Lower leg skin (tissue), 3 donors: ENCODE measurements around the gene ZDHHC8.

Experiments
- POLR2A ChIP-seq, 2 donors: fragments of 450-650 bp; IDR thresholded peaks; one replicate each; pipeline ENCODE4 v1.6.1; 2016 to 2017; ENCODE audit warnings: antibody characterized with exemption in 2 of 2, mild to moderate bottlenecking in 1 of 2, moderate library complexity in 1 of 2
- TF ChIP-seq, protein P1 (sequence below), 3 donors: fragments of 450-650 bp; IDR thresholded peaks; one replicate each; pipeline ENCODE4 v1.5.1; 2016; ENCODE audit warnings: antibody characterized with exemption in 3 of 3, mild to moderate bottlenecking in 3 of 3, moderate library complexity in 2 of 3

DNA sequence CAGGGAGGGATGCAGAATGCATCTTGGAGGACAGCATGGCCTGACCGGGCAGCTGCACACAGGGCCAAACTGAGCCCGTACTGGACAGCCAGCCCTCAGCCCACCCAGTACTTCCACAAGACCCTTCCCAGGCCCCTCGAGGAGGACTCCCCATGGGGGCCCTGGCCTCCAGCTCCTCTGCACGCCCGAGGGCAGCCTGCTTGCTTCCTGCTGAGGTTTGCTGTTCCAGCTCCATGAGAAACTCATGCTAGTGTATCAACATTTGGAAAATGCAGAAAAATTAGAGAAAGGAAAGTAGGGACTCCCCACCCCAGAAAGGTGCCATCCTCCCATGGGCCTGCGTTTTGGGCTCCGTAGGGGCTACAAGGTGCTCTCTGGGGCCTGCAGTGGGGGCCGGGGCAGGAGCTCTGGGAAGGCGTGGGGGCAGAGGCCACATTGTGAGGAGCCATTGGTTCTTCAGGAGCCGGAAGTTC lies 40.6 kb downstream of the ZDHHC8 start:
- TF ChIP-seq, protein P1, sequence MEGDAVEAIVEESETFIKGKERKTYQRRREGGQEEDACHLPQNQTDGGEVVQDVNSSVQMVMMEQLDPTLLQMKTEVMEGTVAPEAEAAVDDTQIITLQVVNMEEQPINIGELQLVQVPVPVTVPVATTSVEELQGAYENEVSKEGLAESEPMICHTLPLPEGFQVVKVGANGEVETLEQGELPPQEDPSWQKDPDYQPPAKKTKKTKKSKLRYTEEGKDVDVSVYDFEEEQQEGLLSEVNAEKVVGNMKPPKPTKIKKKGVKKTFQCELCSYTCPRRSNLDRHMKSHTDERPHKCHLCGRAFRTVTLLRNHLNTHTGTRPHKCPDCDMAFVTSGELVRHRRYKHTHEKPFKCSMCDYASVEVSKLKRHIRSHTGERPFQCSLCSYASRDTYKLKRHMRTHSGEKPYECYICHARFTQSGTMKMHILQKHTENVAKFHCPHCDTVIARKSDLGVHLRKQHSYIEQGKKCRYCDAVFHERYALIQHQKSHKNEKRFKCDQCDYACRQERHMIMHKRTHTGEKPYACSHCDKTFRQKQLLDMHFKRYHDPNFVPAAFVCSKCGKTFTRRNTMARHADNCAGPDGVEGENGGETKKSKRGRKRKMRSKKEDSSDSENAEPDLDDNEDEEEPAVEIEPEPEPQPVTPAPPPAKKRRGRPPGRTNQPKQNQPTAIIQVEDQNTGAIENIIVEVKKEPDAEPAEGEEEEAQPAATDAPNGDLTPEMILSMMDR (IDR thresholded peaks at IDR 0.05), result no peak
- no peak for TF ChIP-seq POLR2A (IDR thresholded peaks at IDR 0.05)
